ENCODE data around the gene AP2B1. TPM values are rescaled to one million over a fixed set of nuclear protein-coding genes. Genes with fewer than 3 reads are reported as not detected.
A peak's percentile ranks its signal among the peaks of the same experiment; 100 is the strongest.

Gene AP2B1
- total RNA-seq, 1 donor from 2014 or later, result 216 TPM

GRCh38 chr17:35765756-35766488 is 178.8 kb downstream of the AP2B1 start:
- H3K27me3 Mint-ChIP-seq (ENCODE audit: low read depth), result no peaks in the 10 kb centered on the region
- DNase-seq (ENCODE audit: low read depth, low spot score), result no peak
- H3K4me1 Mint-ChIP-seq, result peaks cover 30% of the 10 kb centered on the region
- peak overlapping the region; percentile 98 for H3K27ac Mint-ChIP-seq (ENCODE audit: unreplicated experiment)
- no peak for TF ChIP-seq CTCF (conservative IDR thresholded peaks at IDR 0.05)
- no peaks in the 10 kb centered on the region for H3K9me3 Mint-ChIP-seq
- H3K4me3 Mint-ChIP-seq, result peak overlapping the region; percentile 89
- no peaks in the 10 kb centered on the region for H3K36me3 Mint-ChIP-seq (ENCODE audit: low read depth)

- TF ChIP-seq CTCF (conservative IDR thresholded peaks at IDR 0.05), result no peak
- Mint-ChIP-seq H3K4me1 (peaks cover 30% of the 10 kb centered on the region), H3K27me3 (ENCODE audit: low read depth) (no peaks in the 10 kb centered on the region), H3K36me3 (ENCODE audit: low read depth) (no peaks in the 10 kb centered on the region), H3K9me3 (no peaks in the 10 kb centered on the region), H3K27ac (ENCODE audit: unreplicated experiment) (no peak overlapping the region), H3K4me3 (no peak overlapping the region)
- no peak for DNase-seq (ENCODE audit: low read depth, low spot score)
Measured at GRCh38 chr17:35766489-35766877, 179.4 kb downstream of the AP2B1 start.

- no peak for DNase-seq (ENCODE audit: low read depth, low spot score)
- TF ChIP-seq CTCF (conservative IDR thresholded peaks at IDR 0.05), result peak; percentile 60
- no peaks in the 10 kb centered on the region for H3K36me3 Mint-ChIP-seq (ENCODE audit: low read depth)
- H3K27me3 Mint-ChIP-seq (ENCODE audit: low read depth), result no peaks in the 10 kb centered on the region
- peaks cover 30% of the 10 kb centered on the region for H3K4me1 Mint-ChIP-seq
- no peaks in the 10 kb centered on the region for H3K9me3 Mint-ChIP-seq
- H3K4me3 Mint-ChIP-seq, result no peak overlapping the region
- H3K27ac Mint-ChIP-seq (ENCODE audit: unreplicated experiment), result no peak overlapping the region
Measured at GRCh38 chr17:35766903-35767510, 179.9 kb downstream of the AP2B1 start.

GRCh38 chr17:35768797-35769196 is 181.7 kb downstream of the AP2B1 start:
- Mint-ChIP-seq H3K4me3 (no peak overlapping the region), H3K27ac (ENCODE audit: unreplicated experiment) (no peak overlapping the region), H3K4me1 (peaks cover 43% of the 10 kb centered on the region), H3K36me3 (ENCODE audit: low read depth) (no peaks in the 10 kb centered on the region), H3K9me3 (no peaks in the 10 kb centered on the region), H3K27me3 (ENCODE audit: low read depth) (no peaks in the 10 kb centered on the region)
- DNase-seq (ENCODE audit: low read depth, low spot score), result no peak
- no peak for TF ChIP-seq CTCF (conservative IDR thresholded peaks at IDR 0.05)

GRCh38 chr17:35769895-35770486 is 182.9 kb downstream of the AP2B1 start:
- no peaks in the 10 kb centered on the region for H3K36me3 Mint-ChIP-seq (ENCODE audit: low read depth)
- H3K9me3 Mint-ChIP-seq, result no peaks in the 10 kb centered on the region
- no peaks in the 10 kb centered on the region for H3K27me3 Mint-ChIP-seq (ENCODE audit: low read depth)
- H3K27ac Mint-ChIP-seq (ENCODE audit: unreplicated experiment), result no peak overlapping the region
- no peak overlapping the region for H3K4me3 Mint-ChIP-seq
- no peak for DNase-seq (ENCODE audit: low read depth, low spot score)
- H3K4me1 Mint-ChIP-seq, result peaks cover 49% of the 10 kb centered on the region
- peak; percentile 39 for TF ChIP-seq CTCF (conservative IDR thresholded peaks at IDR 0.05)
